ENCODE results near the gene ARL2. TPM values are rescaled to one million over a fixed set of nuclear protein-coding genes. Genes with fewer than 3 reads are reported as not detected.

Gene ARL2
- total RNA-seq, 1 donor from 2014 or later, result 65.8 TPM

- no peak for DNase-seq (ENCODE audit: extremely low spot score, unreplicated experiment)
- H3K36me3 Mint-ChIP-seq, result no peaks in the 10 kb centered on the region
- no peaks in the 10 kb centered on the region for H3K4me1 Mint-ChIP-seq (ENCODE audit: unreplicated experiment)
- H3K4me3 Mint-ChIP-seq, result no peak overlapping the region
- H3K27me3 Mint-ChIP-seq, result no peaks in the 10 kb centered on the region
- H3K9me3 Mint-ChIP-seq, result no peaks in the 10 kb centered on the region
- H3K27ac Mint-ChIP-seq, result no peak overlapping the region
- TF ChIP-seq, protein P1, sequence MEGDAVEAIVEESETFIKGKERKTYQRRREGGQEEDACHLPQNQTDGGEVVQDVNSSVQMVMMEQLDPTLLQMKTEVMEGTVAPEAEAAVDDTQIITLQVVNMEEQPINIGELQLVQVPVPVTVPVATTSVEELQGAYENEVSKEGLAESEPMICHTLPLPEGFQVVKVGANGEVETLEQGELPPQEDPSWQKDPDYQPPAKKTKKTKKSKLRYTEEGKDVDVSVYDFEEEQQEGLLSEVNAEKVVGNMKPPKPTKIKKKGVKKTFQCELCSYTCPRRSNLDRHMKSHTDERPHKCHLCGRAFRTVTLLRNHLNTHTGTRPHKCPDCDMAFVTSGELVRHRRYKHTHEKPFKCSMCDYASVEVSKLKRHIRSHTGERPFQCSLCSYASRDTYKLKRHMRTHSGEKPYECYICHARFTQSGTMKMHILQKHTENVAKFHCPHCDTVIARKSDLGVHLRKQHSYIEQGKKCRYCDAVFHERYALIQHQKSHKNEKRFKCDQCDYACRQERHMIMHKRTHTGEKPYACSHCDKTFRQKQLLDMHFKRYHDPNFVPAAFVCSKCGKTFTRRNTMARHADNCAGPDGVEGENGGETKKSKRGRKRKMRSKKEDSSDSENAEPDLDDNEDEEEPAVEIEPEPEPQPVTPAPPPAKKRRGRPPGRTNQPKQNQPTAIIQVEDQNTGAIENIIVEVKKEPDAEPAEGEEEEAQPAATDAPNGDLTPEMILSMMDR (conservative IDR thresholded peaks at IDR 0.05), result no peak
These were observed 55.3 kb downstream of the ARL2 start for GRCh38 chr11:65069217-65069616.

Small RNA genes lying within 50 kb of the gene (microRNA-seq; reads per million reads assigned to microRNA genes)
- gene MIR6879, result 1.4 reads per million

Other genes with a start within 250 kb of the ARL2 start
- 315 and 450 TPM in 2 replicates for gene SF1, start 235.6 kb upstream of the ARL2 start, total RNA-seq (ENCODE audit: low replicate concordance)
- gene MAP4K2, start 210.9 kb upstream of the ARL2 start, total RNA-seq (ENCODE audit: low replicate concordance), result 8.6 and 20.2 TPM in 2 replicates
- 35.5 and 50.6 TPM in 2 replicates for gene MEN1, start 203.6 kb upstream of the ARL2 start, total RNA-seq (ENCODE audit: low replicate concordance)
- 20.1 and 47.7 TPM in 2 replicates for gene CDC42BPG, start 169.5 kb upstream of the ARL2 start, total RNA-seq (ENCODE audit: low replicate concordance)
- 86.6 and 121 TPM in 2 replicates for gene EHD1, start 135.5 kb upstream of the ARL2 start, total RNA-seq (ENCODE audit: low replicate concordance)
- gene ATG2A, start 97.0 kb upstream of the ARL2 start, total RNA-seq (ENCODE audit: low replicate concordance), result 26.8 and 30.8 TPM in 2 replicates
- 14.8 and 19.4 TPM in 2 replicates for gene PPP2R5B, start 89.5 kb upstream of the ARL2 start, total RNA-seq (ENCODE audit: low replicate concordance)
- 0.85 TPM in 1 of 2 replicates, not detected in the other for gene GPHA2, start 78.3 kb upstream of the ARL2 start, total RNA-seq (ENCODE audit: low replicate concordance)
- gene MAJIN, start 42.1 kb upstream of the ARL2 start, total RNA-seq (ENCODE audit: low replicate concordance), result not detected in 2 replicates
- gene BATF2, start 17.2 kb upstream of the ARL2 start, total RNA-seq (ENCODE audit: low replicate concordance), result 1.0 TPM in 2 replicates
- gene SNX15, start 13.3 kb downstream of the ARL2 start, total RNA-seq (ENCODE audit: low replicate concordance), result 21.3 and 25.3 TPM in 2 replicates
- gene SAC3D1, start 27.1 kb downstream of the ARL2 start, total RNA-seq (ENCODE audit: low replicate concordance), result 16.7 and 21.9 TPM in 2 replicates
- 1.2 and 4.3 TPM in 2 replicates for gene NAALADL1, start 44.4 kb downstream of the ARL2 start, total RNA-seq (ENCODE audit: low replicate concordance)
- 18.7 and 39.3 TPM in 2 replicates for gene CDCA5, start 69.9 kb downstream of the ARL2 start, total RNA-seq (ENCODE audit: low replicate concordance)
- 35.9 and 49.1 TPM in 2 replicates for gene ZFPL1, start 70.1 kb downstream of the ARL2 start, total RNA-seq (ENCODE audit: low replicate concordance)
- gene VPS51, start 82.1 kb downstream of the ARL2 start, total RNA-seq (ENCODE audit: low replicate concordance), result 96.3 and 104 TPM in 2 replicates
- 52.2 and 61.3 TPM in 2 replicates for gene TM7SF2, start 97.7 kb downstream of the ARL2 start, total RNA-seq (ENCODE audit: low replicate concordance)
- 11.4 and 12.2 TPM in 2 replicates for gene ZNHIT2, start 103.5 kb downstream of the ARL2 start, total RNA-seq (ENCODE audit: low replicate concordance)
- 758 and 795 TPM in 2 replicates for gene FAU, start 108.0 kb downstream of the ARL2 start, total RNA-seq (ENCODE audit: low replicate concordance)
- gene MRPL49, start 108.2 kb downstream of the ARL2 start, total RNA-seq (ENCODE audit: low replicate concordance), result 49.1 and 54.8 TPM in 2 replicates
- gene SYVN1, start 120.4 kb downstream of the ARL2 start, total RNA-seq (ENCODE audit: low replicate concordance), result 48.6 and 50.6 TPM in 2 replicates
- not detected in 2 replicates for gene SPDYC, start 156.1 kb downstream of the ARL2 start, total RNA-seq (ENCODE audit: low replicate concordance)
- 225 and 505 TPM in 2 replicates for gene CAPN1, start 167.8 kb downstream of the ARL2 start, total RNA-seq (ENCODE audit: low replicate concordance)
- gene POLA2, start 247.8 kb downstream of the ARL2 start, total RNA-seq (ENCODE audit: low replicate concordance), result 18.4 and 32.4 TPM in 2 replicates

Data from type B pancreatic cell (in vitro differentiated cells).